H1 (cell line): ENCODE measurements around the gene PRICKLE2. TPM values are rescaled to one million over a fixed set of nuclear protein-coding genes. Genes with fewer than 3 reads are reported as not detected.

Experiments
- CTCF ChIA-PET: fragments of 300-600 bp; sonication (Branson Sonifier 250); formaldehyde crosslinking; loops from one replicate; lab custom pipeline; 2021; ENCODE audit not compliant: partially characterized antibody; lab: Charles Lee
- POLR2A ChIA-PET: fragments of 300-600 bp; sonication (Branson Sonifier 250); formaldehyde crosslinking; loops from one replicate; lab custom pipeline; 2021; ENCODE audit warnings: inconsistent platforms; ENCODE audit not compliant: partially characterized antibody; lab: Charles Lee
- DNase-seq, 2 experiments: peaks; one replicate each; pipeline versions ENCODE4 v3.0.0 to v3.0.0-alpha.2; 2010 to 2022; ENCODE audit warnings: low spot score in 2 of 2, low read depth in 1 of 2, mixed read lengths in 1 of 2
- FAIRE-seq: peaks from 2 replicates; lab custom pipeline; 2011; peaks lifted over from hg19 to GRCh38; lab: Jason Lieb, UNC
- H2AFZ ChIP-seq: 2 replicates; pipeline ENCODE4 v1.8.1; 2012; ENCODE audit warnings: low read length, inconsistent platforms
- H2AK5ac ChIP-seq: 2 replicates; pipeline ENCODE4 v1.6.1; 2013; ENCODE audit warnings: low read depth, low read length
- H2BK120ac ChIP-seq: replicated peaks from 2 replicates; pipeline ENCODE3; 2013; ENCODE audit warnings: low read depth, low read length, inconsistent platforms
- H2BK12ac ChIP-seq: 2 replicates; pipeline ENCODE4 v1.6.1; 2013; ENCODE audit warnings: low read depth, low read length
- H2BK15ac ChIP-seq: 2 replicates; pipeline ENCODE4 v1.6.1; 2013; ENCODE audit warnings: low read length
- H2BK20ac ChIP-seq: 2 replicates; pipeline ENCODE4 v1.6.1; 2013; ENCODE audit warnings: low read length
- H2BK5ac ChIP-seq: 2 replicates; pipeline ENCODE4 v1.6.1; 2013; ENCODE audit warnings: low read depth, low read length
- H3K14ac ChIP-seq: 2 replicates; pipeline ENCODE4 v1.6.1; 2013; ENCODE audit warnings: inconsistent platforms; ENCODE audit not compliant: insufficient read length
- H3K18ac ChIP-seq: 2 replicates; pipeline ENCODE4 v1.6.1; 2013; ENCODE audit warnings: low read length; ENCODE audit errors: extremely low read depth
- H3K23ac ChIP-seq: 2 replicates; pipeline ENCODE4 v1.6.1; 2013; ENCODE audit warnings: inconsistent platforms; ENCODE audit not compliant: insufficient read length
- H3K23me2 ChIP-seq: 2 replicates; pipeline ENCODE4 v1.6.1; 2013; ENCODE audit warnings: low read depth, low read length
- H3K27ac ChIP-seq: 2 replicates; pipeline ENCODE4 v1.6.1; 2011; ENCODE audit warnings: low read depth, low read length, inconsistent platforms
- H3K27me3 ChIP-seq, 4 experiments: replicated peaks in 1 of 4; 1 replicate in 1 of 4; 2 replicates in 3 of 4; pipeline versions ENCODE4 v1.6.1 to v1.8.1; 2011 to 2013; ENCODE audit warnings: low read length in 3 of 4, mild to moderate bottlenecking in 3 of 4, inconsistent platforms in 2 of 4, mixed read lengths in 2 of 4, moderate library complexity in 1 of 4; ENCODE audit not compliant: control insufficient read depth in 3 of 4, insufficient read depth in 3 of 4; ENCODE audit errors: extremely low read depth in 1 of 4
- H3K36me3 ChIP-seq, 4 experiments: 2 replicates each; pipeline versions ENCODE4 v1.6.1 to v1.8.1; 2011 to 2013; ENCODE audit warnings: mild to moderate bottlenecking in 4 of 4, low read length in 3 of 4, moderate library complexity in 2 of 4, control low read depth in 1 of 4, inconsistent platforms in 1 of 4; ENCODE audit not compliant: insufficient read depth in 4 of 4, control insufficient read depth in 2 of 4
- H3K4ac ChIP-seq: replicated peaks from 2 replicates; pipeline ENCODE3; 2013; ENCODE audit warnings: low read length, low read depth, mixed read lengths, inconsistent platforms; ENCODE audit not compliant: insufficient read length
- H3K4me1 ChIP-seq, 4 experiments: replicated peaks in 1 of 4; 1 replicate in 1 of 4; 2 replicates in 3 of 4; pipeline versions ENCODE4 v1.6.1 to v1.8.1; 2011 to 2013; ENCODE audit warnings: low read length in 3 of 4, inconsistent platforms in 2 of 4, mixed read lengths in 1 of 4; ENCODE audit not compliant: insufficient read depth in 4 of 4, control insufficient read depth in 3 of 4
- H3K4me2 ChIP-seq, 2 experiments: 2 replicates each; pipeline versions ENCODE4 v1.6.1 to v1.8.1; 2011 to 2013; ENCODE audit warnings: low read depth in 2 of 2, low read length in 2 of 2, control low read depth in 1 of 2, inconsistent platforms in 1 of 2, mild to moderate bottlenecking in 1 of 2; ENCODE audit not compliant: insufficient read depth in 1 of 2
- H3K4me3 ChIP-seq, 4 experiments: fragments of 200-600, 300-600 bp in 1 of 4; sonication (generic), shearing (Covaris generic), sonication (Bioruptor Twin) in 1 of 4; 2 replicates each; pipeline versions ENCODE4 v1.5.1 to v1.8.1; 2011 to 2016; ENCODE audit warnings: low read length in 4 of 4, low read depth in 3 of 4, control low read depth in 2 of 4, inconsistent platforms in 2 of 4, mild to moderate bottlenecking in 2 of 4, mixed read lengths in 1 of 4, moderate library complexity in 1 of 4; ENCODE audit not compliant: insufficient read depth in 2 of 4; ENCODE audit errors: extremely low read depth in 1 of 4
- H3K56ac ChIP-seq: replicated peaks from 2 replicates; pipeline ENCODE3; 2013; ENCODE audit warnings: low read depth, mild to moderate bottlenecking, mixed read lengths, low read length, inconsistent platforms; ENCODE audit not compliant: insufficient read length
- H3K79me1 ChIP-seq: 2 replicates; pipeline ENCODE4 v1.6.1; 2013; ENCODE audit warnings: low read depth, low read length, control low read depth
- H3K79me2 ChIP-seq, 2 experiments: 2 replicates each; pipeline versions ENCODE4 v1.6.1 to v1.8.1; 2012 to 2013; ENCODE audit warnings: low read length in 2 of 2, mild to moderate bottlenecking in 2 of 2, inconsistent platforms in 1 of 2; ENCODE audit not compliant: insufficient read depth in 2 of 2, control insufficient read depth in 1 of 2
- H3K9ac ChIP-seq, 4 experiments: replicated peaks in 1 of 4; 1 replicate in 1 of 4; 2 replicates in 3 of 4; pipeline versions ENCODE4 v1.6.1 to v1.8.1; 2011 to 2013; ENCODE audit warnings: low read depth in 3 of 4, low read length in 3 of 4, control low read depth in 2 of 4, mild to moderate bottlenecking in 2 of 4, moderate library complexity in 2 of 4, inconsistent platforms in 1 of 4; ENCODE audit errors: extremely low read depth in 1 of 4
- H3K9me3 ChIP-seq, 2 experiments: 2 replicates each; pipeline versions ENCODE4 v1.6.1 to v1.8.1; 2012 to 2013; ENCODE audit warnings: mild to moderate bottlenecking in 2 of 2, moderate library complexity in 2 of 2, control low read depth in 1 of 2, inconsistent platforms in 1 of 2, low read depth in 1 of 2, low read length in 1 of 2, mixed read lengths in 1 of 2; ENCODE audit not compliant: insufficient read depth in 2 of 2
- H4K20me1 ChIP-seq, 2 experiments: replicated peaks in 1 of 2; 2 replicates each; pipeline versions ENCODE3 to v1.8.1; 2011 to 2013; ENCODE audit warnings: inconsistent platforms in 2 of 2, low read length in 2 of 2, mild to moderate bottlenecking in 1 of 2; ENCODE audit not compliant: insufficient read depth in 2 of 2, control insufficient read depth in 1 of 2
- H4K5ac ChIP-seq: 2 replicates; pipeline ENCODE4 v1.6.1; 2013; ENCODE audit warnings: low read length, low read depth, mixed read lengths, inconsistent platforms; ENCODE audit not compliant: insufficient read length
- H4K8ac ChIP-seq: 2 replicates; pipeline ENCODE4 v1.8.0; 2013; ENCODE audit warnings: mild to moderate bottlenecking, moderate library complexity, low read length, inconsistent platforms; ENCODE audit not compliant: insufficient read depth; ENCODE audit errors: extremely low read depth
- H4K91ac ChIP-seq: replicated peaks from 2 replicates; pipeline ENCODE3; 2013; ENCODE audit warnings: low read length, mixed read lengths, inconsistent platforms; ENCODE audit not compliant: insufficient read length
- ASH2L ChIP-seq: fragments of 200-600, 300-600 bp; sonication (generic); IDR thresholded peaks from one replicate; pipeline ENCODE4 v1.7.1; 2017; ENCODE audit warnings: low read length
- TCF12 ChIP-seq: IDR thresholded peaks from 2 replicates; pipeline ENCODE4 v1.6.1; 2011; ENCODE audit warnings: low read depth, mild to moderate bottlenecking, low read length
- WGBS, 2 experiments: shearing (Covaris generic) in 1 of 2; methylation state at CpG; one replicate each; pipeline versions ENCODE4 v1.1.6 to v1.1.7; 2013 to 2015; ENCODE audit warnings: low lambda C conversion rate in 2 of 2, mixed read lengths in 2 of 2, inconsistent platforms in 1 of 2, low coverage in 1 of 2, missing lambda C conversion rate in 1 of 2; ENCODE audit not compliant: insufficient replicate concordance in 2 of 2, insufficient coverage in 1 of 2, insufficient read length in 1 of 2; ENCODE audit errors: extremely low coverage in 1 of 2, missing lambda C conversion rate in 1 of 2; 5-methylcytosine and 5-hydroxymethylcytosine counted together
- polyA plus RNA-seq, 7 experiments: library from polyadenylated mRNA; depleted of rRNA in 3 of 7; stranded (reverse) in 5 of 7; unstranded in 2 of 7; fragments of >200 nt in 5 of 7; fragments of 200-250 nt in 2 of 7; gene quantifications; 1 replicate in 5 of 7; 2 replicates in 1 of 7; 4 replicates in 1 of 7; pipeline versions ENCODE4 v1.2.1 to v1.2.3, GENCODE V29; 2011 to 2013; ENCODE audit warnings: missing spikeins in 2 of 7, mixed read lengths in 2 of 7
- total RNA-seq: library from RNA; stranded (reverse); fragmentation: NEBNext Ultra II Directional; extraction: Animal tissue kit (Norgen Biotek cat#: 25700); gene quantifications from 2 replicates; pipeline ENCODE4 v1.2.1, GENCODE V29; 2021

The PRICKLE2 gene
- total and polyA plus RNA-seq, 2 of the 8 experiments (the other 6 are each of a cell fraction or from before 2014, with no cell fraction given) = 2.9 to 8.0 TPM

- Histone ChIP-seq H2AK5ac (no peak overlapping the region), H2AFZ (no peak overlapping the region), H3K36me3 (peaks cover 0 to 8% (median under 1%) of the 10 kb centered on the region in 4 experiments; a peak in 3 of 8 replicates), H4K5ac (no peak overlapping the region), H3K4ac (no peak overlapping the region), H2BK5ac (no peak overlapping the region), H2BK120ac (no peak overlapping the region), H4K91ac (no peak overlapping the region), H3K4me1 (peaks cover 0 to 9% (median 1%) of the 10 kb centered on the region in 4 experiments; a peak in 3 of 7 replicates), H3K27ac (no peak overlapping the region), H2BK12ac (no peak overlapping the region), H3K23me2 (no peaks in the 10 kb centered on the region), H3K4me2 (no peak overlapping the region), H3K9me3 (peaks cover 13 to 14% of the 10 kb centered on the region in 2 experiments), H4K8ac (no peak overlapping the region), H3K14ac (no peak overlapping the region), H3K79me2 (no peaks in the 10 kb centered on the region), H3K23ac (no peak overlapping the region), H3K9ac (no peak overlapping the region), H3K56ac (no peak overlapping the region), H3K4me3 (no peak overlapping the region; a peak in 1 of 8 replicates), H4K20me1 (no peaks in the 10 kb centered on the region), H3K18ac (no peak overlapping the region), H2BK20ac (no peak overlapping the region), H3K79me1 (no peaks in the 10 kb centered on the region), H3K27me3 (no peaks in the 10 kb centered on the region; a peak in 1 of 7 replicates), H2BK15ac (no peak overlapping the region)
- ChIA-PET POLR2A (no interaction called here), CTCF (interaction anchor here (1.0 to 1.4 kb wide), 3 partner anchors 17 to 272 kb away, joined by 3 read pairs; no protein-coding TSS in a partner anchor)
- no peak for DNase-seq
- 90% methylated on average over 8 of the region's 8 CpGs; no CpG with 5 or more reads in 1 of the 2 experiments for WGBS, 2 experiments
- no peak for FAIRE-seq
- TF ChIP-seq ASH2L (no peak), TCF12 (no peak)
Observed at GRCh38 chr3:64190517-64191515, 34.5 kb downstream of the PRICKLE2 start.
